ACHN (cell line): ENCODE measurements around the gene GRB7.

Experiments
- DNase-seq: peaks from one replicate; pipeline ENCODE4 v3.0.0-alpha.2; 2015
- in situ Hi-C: cut with HindIII; loops from 2 replicates; pipeline ENCODE4 v1.10.0; 2017; ENCODE audit warnings: low sequenced_read_pairs, low pct_ligation_motif_present, low pct_unique_long_range_greater_than_20kb

Gene GRB7

GRCh38 chr17:39726617-39727016 is 11.1 kb upstream of the GRB7 start:
- in situ Hi-C loops = no loop called here
- no peak for DNase-seq

GRCh38 chr17:39727556-39727955 is 10.2 kb upstream of the GRB7 start:
- DNase-seq = no peak
- in situ Hi-C loops = no loop called here

GRCh38 chr17:39729280-39729851 is 8.4 kb upstream of the GRB7 start:
- in situ Hi-C loops = no loop called here
- no peak for DNase-seq

- in situ Hi-C loops = no loop called here
Measured at GRCh38 chr17:39730095-39730921, 7.4 kb upstream of the GRB7 start, which contains the start of gene MIEN1. Gene MIEN1, minus strand, starts transcription at chr17:39730532. Its CDS starts 37 bp downstream, at chr17:39730495.

GRCh38 chr17:39732586-39732985 is 5.2 kb upstream of the GRB7 start:
- DNase-seq = no peak
- in situ Hi-C loops = no loop called here

More at GRCh38 chr17:39730095-39730921, 7.4 kb upstream of the GRB7 start, which contains the start of gene MIEN1:
- DNase-seq = peak; percentile 85

GRCh38 chr17:39735882-39736281 is 1.9 kb upstream of the GRB7 start:
- no peak for DNase-seq
- in situ Hi-C loops = no loop called here

- in situ Hi-C loops = no loop called here
- no peak for DNase-seq
Measured at GRCh38 chr17:39736319-39737165, 1.2 kb upstream of the GRB7 start.

GRCh38 chr17:39737206-39737759 is 455 bp upstream of the GRB7 start:
- in situ Hi-C loops = no loop called here
- no peak for DNase-seq

GRCh38 chr17:39738568-39738901 is 797 bp downstream of the GRB7 start:
- DNase-seq = peak; percentile 76
- in situ Hi-C loops = no loop called here

GRCh38 chr17:39738983-39739884 is 1.5 kb downstream of the GRB7 start:
- in situ Hi-C loops = no loop called here
- DNase-seq = peak; percentile 92

- DNase-seq = peak; percentile 44
- in situ Hi-C loops = no loop called here
Measured at GRCh38 chr17:39739885-39740356, 2.2 kb downstream of the GRB7 start.

- in situ Hi-C loops = no loop called here
- peak; percentile 53 for DNase-seq
Measured at GRCh38 chr17:39740357-39741111, 2.8 kb downstream of the GRB7 start.

- in situ Hi-C loops = no loop called here
- DNase-seq = no peak
Measured at GRCh38 chr17:39742126-39742855, 4.6 kb downstream of the GRB7 start.

- DNase-seq = no peak
- in situ Hi-C loops = no loop called here
Measured at GRCh38 chr17:39742856-39743436, 5.2 kb downstream of the GRB7 start.

GRCh38 chr17:39744075-39744835 is 6.5 kb downstream of the GRB7 start:
- in situ Hi-C loops = no loop called here
- no peak for DNase-seq

GRCh38 chr17:39744836-39745215 is 7.1 kb downstream of the GRB7 start:
- DNase-seq = no peak
- in situ Hi-C loops = no loop called here
